ENCODE measurements around the gene DNAH1.

Gene DNAH1

GRCh38 chr3:52294320-52295150 is 21.6 kb upstream of the DNAH1 start:
- Histone ChIP-seq H3K14ac (ENCODE audit: low read length in 2 of 2) (no peak overlapping the region), H3K27me3 (ENCODE audit: control insufficient read depth in 1 of 2, insufficient read depth in 1 of 2, low read length in 2 of 2) (peaks cover 14 to 23% of the 10 kb centered on the region in 2 experiments), H3K18ac (ENCODE audit: low read depth in 1 of 2, low read length in 2 of 2) (no peak overlapping the region), H4K8ac (ENCODE audit: low read length) (no peak overlapping the region), H3K27ac (ENCODE audit: low read length, poor library complexity, severe bottlenecking) (no peak overlapping the region), H2BK15ac (ENCODE audit: low read depth, poor library complexity, severe bottlenecking) (no peak overlapping the region), H2AK5ac (ENCODE audit: low read length, severe bottlenecking) (no peak overlapping the region), H3K79me1 (replicated peaks; ENCODE audit: low read length, poor library complexity, severe bottlenecking) (peaks cover 26% of the 10 kb centered on the region), H3K36me3 (ENCODE audit: control insufficient read depth in 1 of 2, insufficient read depth in 2 of 2, low read depth in 1 of 2, low read length in 2 of 2) (peaks cover 30 to 67% of the 10 kb centered on the region in 2 experiments), H3K9ac (ENCODE audit: low read length) (no peak overlapping the region), H4K91ac (ENCODE audit: low read length) (no peak overlapping the region), H3K4me3 (ENCODE audit: insufficient read depth in 1 of 2, low read depth in 1 of 2, low read length in 2 of 2) (no peak overlapping the region), H3K23ac (ENCODE audit: low read length in 2 of 2) (no peak overlapping the region), H2BK5ac (ENCODE audit: low read depth, low read length, poor library complexity, severe bottlenecking) (no peak overlapping the region), H3K4ac (ENCODE audit: low read depth in 1 of 2, low read length in 2 of 2) (no peak overlapping the region), H3K4me2 (ENCODE audit: low read length, poor library complexity, severe bottlenecking) (no peak overlapping the region), H2AFZ (ENCODE audit: low read depth, low read length) (no peak overlapping the region), H3K9me3 (ENCODE audit: control insufficient read depth, low read length) (no peaks in the 10 kb centered on the region), H2BK12ac (ENCODE audit: low read length in 2 of 2) (no peak overlapping the region), H3K4me1 (ENCODE audit: control insufficient read depth, insufficient read depth, low read depth, low read length) (peaks cover 16% of the 10 kb centered on the region), H2BK120ac (ENCODE audit: low read depth, low read length) (no peak overlapping the region)
- WGBS: 93% methylated on average over 11 of the region's 11 CpGs
- no peak for DNase-seq

GRCh38 chr3:52295671-52296208 is 20.4 kb upstream of the DNAH1 start:
- no peak overlapping the region for H3K4me3 ChIP-seq (ENCODE audit: insufficient read depth in 1 of 2, low read depth in 1 of 2, low read length in 2 of 2)
- H3K14ac ChIP-seq (ENCODE audit: low read length in 2 of 2): no peak overlapping the region
- no peak overlapping the region for H2BK5ac ChIP-seq (ENCODE audit: low read depth, low read length, poor library complexity, severe bottlenecking)
- WGBS: 90% methylated on average over 5 of the region's 5 CpGs
- H3K79me1 ChIP-seq (replicated peaks; ENCODE audit: low read length, poor library complexity, severe bottlenecking): peaks cover 14% of the 10 kb centered on the region
- no peak overlapping the region for H4K8ac ChIP-seq (ENCODE audit: low read length)
- no peak overlapping the region for H2BK15ac ChIP-seq (ENCODE audit: low read depth, poor library complexity, severe bottlenecking)
- peaks cover 30 to 60% of the 10 kb centered on the region in 2 experiments for H3K36me3 ChIP-seq (ENCODE audit: control insufficient read depth in 1 of 2, insufficient read depth in 2 of 2, low read depth in 1 of 2, low read length in 2 of 2)
- no peak overlapping the region for H3K9ac ChIP-seq (ENCODE audit: low read length)
- H3K9me3 ChIP-seq (ENCODE audit: control insufficient read depth, low read length): no peaks in the 10 kb centered on the region
- no peak overlapping the region for H3K27ac ChIP-seq (ENCODE audit: low read length, poor library complexity, severe bottlenecking)
- peaks cover 17% of the 10 kb centered on the region for H3K4me1 ChIP-seq (ENCODE audit: control insufficient read depth, insufficient read depth, low read depth, low read length)
- H3K23ac ChIP-seq (ENCODE audit: low read length in 2 of 2): no peak overlapping the region
- no peak overlapping the region for H4K91ac ChIP-seq (ENCODE audit: low read length)
- no peak overlapping the region for H3K18ac ChIP-seq (ENCODE audit: low read depth in 1 of 2, low read length in 2 of 2)
- H2BK120ac ChIP-seq (ENCODE audit: low read depth, low read length): no peak overlapping the region
- H2AFZ ChIP-seq (ENCODE audit: low read depth, low read length): no peak overlapping the region
- H3K27me3 ChIP-seq (ENCODE audit: control insufficient read depth in 1 of 2, insufficient read depth in 1 of 2, low read length in 2 of 2): peaks cover 14 to 25% of the 10 kb centered on the region in 2 experiments
- no peak overlapping the region for H2BK12ac ChIP-seq (ENCODE audit: low read length in 2 of 2)
- H3K4me2 ChIP-seq (ENCODE audit: low read length, poor library complexity, severe bottlenecking): no peak overlapping the region
- no peak overlapping the region for H2AK5ac ChIP-seq (ENCODE audit: low read length, severe bottlenecking)
- no peak for DNase-seq
- H3K4ac ChIP-seq (ENCODE audit: low read depth in 1 of 2, low read length in 2 of 2): no peak overlapping the region

- Histone ChIP-seq H3K23ac (ENCODE audit: low read length in 2 of 2) (no peak overlapping the region), H3K9me3 (ENCODE audit: control insufficient read depth, low read length) (no peaks in the 10 kb centered on the region), H2BK12ac (ENCODE audit: low read length in 2 of 2) (no peak overlapping the region), H3K4me1 (ENCODE audit: control insufficient read depth, insufficient read depth, low read depth, low read length) (peaks cover 22% of the 10 kb centered on the region), H2BK15ac (ENCODE audit: low read depth, poor library complexity, severe bottlenecking) (no peak overlapping the region), H3K27ac (ENCODE audit: low read length, poor library complexity, severe bottlenecking) (no peak overlapping the region), H4K8ac (ENCODE audit: low read length) (no peak overlapping the region), H3K27me3 (ENCODE audit: control insufficient read depth in 1 of 2, insufficient read depth in 1 of 2, low read length in 2 of 2) (peaks cover 14 to 25% of the 10 kb centered on the region in 2 experiments), H3K4me3 (ENCODE audit: insufficient read depth in 1 of 2, low read depth in 1 of 2, low read length in 2 of 2) (no peak overlapping the region), H3K4me2 (ENCODE audit: low read length, poor library complexity, severe bottlenecking) (no peak overlapping the region), H3K9ac (ENCODE audit: low read length) (no peak overlapping the region), H3K14ac (ENCODE audit: low read length in 2 of 2) (no peak overlapping the region), H3K79me1 (replicated peaks; ENCODE audit: low read length, poor library complexity, severe bottlenecking) (peaks cover 6% of the 10 kb centered on the region), H2AK5ac (ENCODE audit: low read length, severe bottlenecking) (no peak overlapping the region), H3K4ac (ENCODE audit: low read depth in 1 of 2, low read length in 2 of 2) (no peak overlapping the region), H2AFZ (ENCODE audit: low read depth, low read length) (no peak overlapping the region), H3K18ac (ENCODE audit: low read depth in 1 of 2, low read length in 2 of 2) (no peak overlapping the region), H2BK5ac (ENCODE audit: low read depth, low read length, poor library complexity, severe bottlenecking) (no peak overlapping the region), H3K36me3 (ENCODE audit: control insufficient read depth in 1 of 2, insufficient read depth in 2 of 2, low read depth in 1 of 2, low read length in 2 of 2) (peaks cover 12 to 44% of the 10 kb centered on the region in 2 experiments), H4K91ac (ENCODE audit: low read length) (no peak overlapping the region), H2BK120ac (ENCODE audit: low read depth, low read length) (no peak overlapping the region)
- no peak for DNase-seq
- WGBS: 87% methylated on average over 10 of the region's 11 CpGs
These were observed 18.6 kb upstream of the DNAH1 start for GRCh38 chr3:52297242-52298148.

Data from mesenchymal stem cell (in vitro differentiated cells and primary cell).